Mucosa of stomach (tissue), 1 donor: ENCODE measurements around the gene MYH4.

ENCODE experiments used
- H3K27me3 ChIP-seq: one replicate; pipeline ENCODE4 v1.7.0; 2013; ENCODE audit warnings: mild to moderate bottlenecking, low read length; ENCODE audit not compliant: control insufficient read depth, insufficient read depth
- H3K36me3 ChIP-seq: one replicate; pipeline ENCODE4 v1.7.0; 2013; ENCODE audit warnings: low read length; ENCODE audit not compliant: control insufficient read depth, insufficient read depth
- H3K4me1 ChIP-seq: one replicate; pipeline ENCODE4 v1.7.0; 2013; ENCODE audit warnings: mild to moderate bottlenecking, low read length; ENCODE audit not compliant: control insufficient read depth, insufficient read depth
- H3K4me3 ChIP-seq: one replicate; pipeline ENCODE4 v1.7.0; 2013; ENCODE audit warnings: low read length
- H3K9ac ChIP-seq: one replicate; pipeline ENCODE4 v1.7.0; 2013; ENCODE audit warnings: mild to moderate bottlenecking, low read length, moderate library complexity
- H3K9me3 ChIP-seq: one replicate; pipeline ENCODE4 v1.7.0; 2013; ENCODE audit warnings: mild to moderate bottlenecking, low read length, moderate library complexity; ENCODE audit not compliant: control insufficient read depth
- donor health status: Pancreatic carcinoma.

The MYH4 gene

DNA sequence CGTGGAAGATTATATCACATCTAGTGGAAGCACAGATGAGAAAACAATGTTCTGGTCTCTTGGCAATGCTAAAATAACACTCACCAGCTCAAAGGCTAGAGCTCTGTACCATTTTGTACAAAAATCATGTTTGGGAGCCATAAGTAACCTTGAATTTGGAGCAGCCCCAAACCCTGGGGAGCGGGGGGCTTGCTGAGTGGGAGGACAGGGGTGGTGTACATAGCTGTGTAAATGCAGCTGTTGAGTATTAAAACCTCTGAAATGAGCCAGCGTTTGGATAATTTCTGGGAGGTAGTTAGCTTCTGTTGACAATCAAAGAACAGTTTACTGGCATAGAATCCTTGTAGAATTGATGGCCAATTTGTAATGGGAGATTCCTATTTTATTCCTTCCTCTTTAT lies 51.9 kb downstream of the MYH4 start:
- H3K9me3 ChIP-seq, result no peaks in the 10 kb centered on the region
- no peaks in the 10 kb centered on the region for H3K4me1 ChIP-seq
- H3K4me3 ChIP-seq, result no peak overlapping the region
- H3K27me3 ChIP-seq, result no peaks in the 10 kb centered on the region
- no peaks in the 10 kb centered on the region for H3K36me3 ChIP-seq
- no peak overlapping the region for H3K9ac ChIP-seq

DNA sequence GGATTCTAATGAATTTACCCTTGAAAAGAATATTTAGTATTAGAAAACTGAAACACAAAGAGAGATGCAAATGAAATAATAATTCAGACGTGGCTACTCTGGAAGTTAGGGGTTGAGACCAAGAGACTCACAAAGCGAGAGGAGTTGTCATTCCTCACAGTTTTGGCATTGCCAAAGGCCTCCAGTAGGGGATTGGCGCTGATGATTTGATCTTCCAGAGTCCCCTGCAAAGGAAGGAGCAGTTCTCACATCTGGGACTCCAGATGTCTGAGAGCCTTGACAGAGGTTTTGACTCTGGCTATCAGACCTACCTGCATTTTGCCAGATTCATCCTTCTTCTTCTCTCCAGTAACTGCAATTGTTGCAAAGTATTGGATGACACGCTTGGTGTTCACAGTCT lies 54.2 kb downstream of the MYH4 start:
- Histone ChIP-seq H3K4me1 (no peaks in the 10 kb centered on the region), H3K4me3 (no peak overlapping the region), H3K9me3 (no peaks in the 10 kb centered on the region), H3K36me3 (no peaks in the 10 kb centered on the region), H3K27me3 (no peaks in the 10 kb centered on the region), H3K9ac (no peak overlapping the region)

DNA sequence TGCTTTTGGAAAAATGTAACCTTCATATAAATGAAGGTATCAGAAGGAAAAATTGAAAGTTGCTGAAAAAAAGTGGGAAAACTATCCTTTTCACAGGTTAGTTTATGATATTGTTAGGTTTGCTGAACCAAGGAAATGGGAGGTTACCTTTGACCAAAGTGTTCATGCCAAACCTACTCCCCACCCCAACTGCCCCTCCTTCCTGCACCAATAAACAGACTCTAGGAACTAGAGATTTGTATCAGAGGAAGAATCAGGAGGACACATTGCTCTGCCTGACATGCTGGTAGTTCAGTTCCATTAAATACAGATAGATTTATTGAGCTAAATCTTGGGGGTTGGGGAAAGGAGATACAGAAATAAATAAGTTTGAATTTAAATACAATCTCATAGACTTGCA lies 65.8 kb downstream of the MYH4 start:
- Histone ChIP-seq H3K9ac (no peak overlapping the region), H3K4me1 (no peaks in the 10 kb centered on the region), H3K36me3 (no peaks in the 10 kb centered on the region), H3K27me3 (no peaks in the 10 kb centered on the region), H3K4me3 (no peak overlapping the region), H3K9me3 (no peaks in the 10 kb centered on the region)

DNA sequence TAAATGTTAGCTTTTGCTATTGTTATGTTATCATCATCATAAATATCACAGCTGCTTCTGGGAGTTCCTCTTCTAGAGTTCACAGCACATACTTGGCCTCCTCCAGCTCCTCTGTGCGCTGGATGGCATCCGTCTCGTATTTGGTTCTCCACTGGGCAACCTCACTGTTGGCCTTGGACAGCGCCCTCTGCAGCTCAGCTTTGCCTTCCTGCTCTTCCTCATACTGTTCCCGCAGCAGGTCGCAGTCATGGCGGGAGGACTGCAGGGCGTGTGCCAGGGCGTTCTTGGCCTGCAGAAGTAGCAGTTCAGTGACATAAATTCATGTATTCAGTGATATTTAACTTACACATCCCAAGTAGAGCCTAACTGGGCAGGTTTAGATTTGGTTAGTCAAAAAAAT lies 71.0 kb downstream of the MYH4 start:
- Histone ChIP-seq H3K4me3 (no peak overlapping the region), H3K9ac (no peak overlapping the region), H3K4me1 (no peaks in the 10 kb centered on the region), H3K27me3 (no peaks in the 10 kb centered on the region), H3K36me3 (no peaks in the 10 kb centered on the region), H3K9me3 (no peaks in the 10 kb centered on the region)

DNA sequence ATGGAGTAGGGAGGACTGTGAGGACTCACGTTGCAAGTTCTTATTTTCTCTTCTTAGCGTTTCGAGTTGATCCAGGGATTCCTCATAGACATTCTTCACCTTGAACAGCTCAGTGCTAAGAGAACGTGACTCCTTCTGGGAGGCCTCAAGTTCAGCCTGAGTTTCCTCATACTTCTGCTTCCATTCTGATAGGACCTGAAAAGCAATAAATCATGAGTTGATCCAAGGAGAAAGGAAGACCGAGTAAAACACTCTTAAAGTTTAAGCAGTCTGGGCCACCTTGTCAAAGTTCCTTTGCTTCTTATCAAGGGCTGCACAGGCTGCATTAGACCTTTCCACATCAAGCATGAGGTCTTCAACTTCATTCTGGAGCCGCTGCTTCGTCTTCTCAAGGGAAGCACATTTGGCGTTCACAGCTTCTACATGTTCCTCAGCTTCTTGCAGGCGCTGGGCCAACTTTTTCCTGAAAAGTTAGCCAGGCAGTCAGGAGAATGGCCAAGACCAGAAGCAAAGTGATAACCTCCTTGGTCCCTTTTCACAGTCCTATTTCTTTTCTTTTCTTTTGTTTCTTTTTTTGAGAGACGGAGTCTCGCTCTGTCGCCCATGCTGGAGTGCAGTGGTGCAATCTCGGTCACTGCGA lies 72.7 kb downstream of the MYH4 start:
- H3K4me3 ChIP-seq, result no peak overlapping the region
- H3K9ac ChIP-seq, result no peak overlapping the region
- H3K4me1 ChIP-seq, result no peaks in the 10 kb centered on the region
- no peaks in the 10 kb centered on the region for H3K9me3 ChIP-seq
- H3K27me3 ChIP-seq, result no peaks in the 10 kb centered on the region
- no peaks in the 10 kb centered on the region for H3K36me3 ChIP-seq

DNA sequence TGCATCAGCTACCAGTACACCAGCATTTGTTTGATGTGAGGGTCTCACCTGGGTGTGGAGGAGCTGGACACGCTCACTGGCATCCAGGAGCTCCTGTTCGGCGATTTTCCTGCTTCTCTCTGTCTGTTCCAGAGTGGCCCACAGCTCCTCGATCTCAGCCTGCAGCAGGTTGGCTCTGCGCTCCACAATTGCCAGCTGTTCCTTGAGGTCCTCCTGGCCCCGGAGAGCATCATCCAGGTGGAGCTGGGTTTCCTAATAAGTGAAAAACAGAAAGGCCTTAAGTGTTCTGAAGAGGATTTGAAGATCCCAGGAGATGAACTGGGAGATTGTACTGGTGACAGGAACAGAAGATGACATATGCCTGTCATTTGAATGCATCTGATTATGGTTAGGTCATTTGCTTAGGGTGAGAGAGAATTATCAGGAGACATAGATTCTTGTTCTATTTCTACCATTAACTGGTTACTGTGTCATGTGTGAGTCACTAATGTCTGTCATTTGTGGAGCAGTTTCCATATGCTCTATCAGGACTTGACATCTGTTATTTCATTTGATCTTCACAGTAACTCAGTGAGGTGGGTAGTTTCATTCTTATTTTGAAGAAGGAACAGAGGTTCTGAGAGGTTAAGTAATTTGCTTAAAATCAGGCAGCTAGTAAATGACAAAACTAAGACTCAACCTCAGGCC lies 75.0 kb downstream of the MYH4 start:
- Histone ChIP-seq H3K4me3 (no peak overlapping the region), H3K9me3 (no peaks in the 10 kb centered on the region), H3K4me1 (no peaks in the 10 kb centered on the region), H3K9ac (no peak overlapping the region), H3K27me3 (no peaks in the 10 kb centered on the region), H3K36me3 (no peaks in the 10 kb centered on the region)
